HepG2 (cell line): Measurements from ENCODE around the gene RAB9A. TPM values are rescaled to one million over a fixed set of nuclear protein-coding genes. Genes with fewer than 3 reads are reported as not detected.

ENCODE experiments used
- ASH2L ChIP-seq: fragments of 300-600, 200-600 bp; sonication (generic); IDR thresholded peaks from 2 replicates; pipeline ENCODE4 v1.7.0; 2017; ENCODE audit warnings: low read depth, mild to moderate bottlenecking, moderate library complexity, mixed read lengths, low read length; ENCODE audit not compliant: insufficient read length
- HOXA5 ChIP-seq: sonication (generic); formaldehyde crosslinking; IDR thresholded peaks from 2 replicates; pipeline ENCODE4 v1.4.0; 2020; ENCODE audit warnings: missing genetic modification reagents
- JUND ChIP-seq: sonication (generic); formaldehyde crosslinking; IDR thresholded peaks from 2 replicates; pipeline ENCODE4 v1.8.0; 2022; ENCODE audit warnings: mild to moderate bottlenecking, missing genetic modification reagents
- MXI1 ChIP-seq: IDR thresholded peaks from 3 replicates; pipeline ENCODE4 v1.6.1; 2012; ENCODE audit warnings: low read depth, low read length, inconsistent platforms, borderline replicate concordance
- MYC ChIP-seq: sonication (generic); formaldehyde crosslinking; IDR thresholded peaks from 2 replicates; pipeline ENCODE4 v1.9.0; 2021; ENCODE audit warnings: missing genetic modification reagents, borderline replicate concordance
- PATZ1 ChIP-seq: sonication (generic); formaldehyde crosslinking; IDR thresholded peaks from 2 replicates; pipeline ENCODE4 v1.4.0; 2020; ENCODE audit warnings: missing genetic modification reagents
- SAP130 ChIP-seq: IDR thresholded peaks from 2 replicates; pipeline ENCODE4 v1.6.1; 2016; ENCODE audit warnings: low read depth
- SNAI1 ChIP-seq: sonication (generic); formaldehyde crosslinking; IDR thresholded peaks from 2 replicates; pipeline ENCODE4 v1.5.0; 2020; ENCODE audit warnings: mild to moderate bottlenecking, missing genetic modification reagents, borderline replicate concordance
- SOX13 ChIP-seq, 3 experiments: fragments of 450-650 bp in 1 of 3; sonication (generic) in 1 of 3; formaldehyde crosslinking in 1 of 3; IDR thresholded peaks in 2 of 3; conservative IDR thresholded peaks in 1 of 3; 2 replicates each; pipeline versions ENCODE4 v1.5.0 to v1.6.1; 2016 to 2020; ENCODE audit warnings: antibody characterized with exemption in 1 of 3, mild to moderate bottlenecking in 1 of 3, missing compliant biosample characterization in 1 of 3, missing genetic modification reagents in 1 of 3, moderate library complexity in 1 of 3
- SOX5 ChIP-seq: IDR thresholded peaks from 2 replicates; pipeline ENCODE4 v1.6.1; 2016; ENCODE audit warnings: borderline replicate concordance
- SP2 ChIP-seq: sonication (generic); formaldehyde crosslinking; IDR thresholded peaks from 2 replicates; pipeline ENCODE4 v1.5.1; 2020; ENCODE audit warnings: mild to moderate bottlenecking, missing genetic modification reagents
- ZMAT3 ChIP-seq: sonication (generic); formaldehyde crosslinking; conservative IDR thresholded peaks from 2 replicates; pipeline ENCODE4 v1.7.0; 2021; ENCODE audit warnings: missing genetic modification reagents
- ZNF354B ChIP-seq: sonication (generic); formaldehyde crosslinking; IDR thresholded peaks from 2 replicates; pipeline ENCODE4 v1.8.0; 2022; ENCODE audit warnings: mild to moderate bottlenecking, missing genetic modification reagents
- ZNF501 ChIP-seq: sonication (generic); formaldehyde crosslinking; IDR thresholded peaks from 2 replicates; pipeline ENCODE4 v1.5.1; 2020; ENCODE audit warnings: mild to moderate bottlenecking, moderate library complexity, missing genetic modification reagents
- ZNF607 ChIP-seq: sonication (generic); formaldehyde crosslinking; IDR thresholded peaks from 2 replicates; pipeline ENCODE4 v1.5.1; 2020; ENCODE audit warnings: missing genetic modification reagents, mild to moderate bottlenecking, borderline replicate concordance
- polyA plus RNA-seq, 8 experiments: library from polyadenylated mRNA; depleted of rRNA in 3 of 8; stranded (reverse) in 7 of 8; unstranded in 1 of 8; fragments of >200 nt; fragmentation: Illumina TruSeq in 4 of 8; extraction: Trizol in 4 of 8; gene quantifications; 2 replicates each; pipeline versions ENCODE4 v1.2.1 to v1.2.3, GENCODE V29; 2011 to 2016; ENCODE audit warnings: low read depth in 4 of 8, missing spikeins in 1 of 8, mixed read lengths in 1 of 8; ENCODE audit not compliant: insufficient read depth in 1 of 8
- total RNA-seq, 5 experiments: library from RNA; depleted of rRNA; stranded (reverse); fragments of >200 nt; fragmentation: Illumina TruSeq; extraction: Trizol; gene quantifications; 2 replicates each; pipeline ENCODE4 v1.2.3, GENCODE V29; 2016; ENCODE audit warnings: low read depth in 1 of 5
- TF ChIP-seq, protein P1 (sequence below): IDR thresholded peaks from 2 replicates; pipeline ENCODE4 v1.6.1; 2018; ENCODE audit warnings: missing genetic modification reagents
- TF ChIP-seq, protein P2 (sequence below): IDR thresholded peaks from 2 replicates; pipeline ENCODE4 v1.6.1; 2016; ENCODE audit warnings: missing compliant biosample characterization, missing genetic modification reagents, borderline replicate concordance
- TF ChIP-seq, protein P3 (sequence below): sonication (generic); formaldehyde crosslinking; IDR thresholded peaks from 2 replicates; pipeline ENCODE4 v1.4.0; 2020; ENCODE audit warnings: missing genetic modification reagents
- TF ChIP-seq, protein P4 (sequence below): sonication (generic); formaldehyde crosslinking; IDR thresholded peaks from 2 replicates; pipeline ENCODE4 v1.5.0; 2020; ENCODE audit warnings: missing genetic modification reagents, mild to moderate bottlenecking, borderline replicate concordance

The RAB9A gene
- total and polyA plus RNA-seq, 2 of the 13 experiments (the other 11 are each of a cell fraction or from before 2014, with no cell fraction given): 10.5 to 23.1 TPM

- TF ChIP-seq, protein P1, sequence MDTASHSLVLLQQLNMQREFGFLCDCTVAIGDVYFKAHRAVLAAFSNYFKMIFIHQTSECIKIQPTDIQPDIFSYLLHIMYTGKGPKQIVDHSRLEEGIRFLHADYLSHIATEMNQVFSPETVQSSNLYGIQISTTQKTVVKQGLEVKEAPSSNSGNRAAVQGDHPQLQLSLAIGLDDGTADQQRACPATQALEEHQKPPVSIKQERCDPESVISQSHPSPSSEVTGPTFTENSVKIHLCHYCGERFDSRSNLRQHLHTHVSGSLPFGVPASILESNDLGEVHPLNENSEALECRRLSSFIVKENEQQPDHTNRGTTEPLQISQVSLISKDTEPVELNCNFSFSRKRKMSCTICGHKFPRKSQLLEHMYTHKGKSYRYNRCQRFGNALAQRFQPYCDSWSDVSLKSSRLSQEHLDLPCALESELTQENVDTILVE: peak; percentile 83
- TF ChIP-seq ASH2L: peak; percentile 23
- TF ChIP-seq SAP130 (CRISPR knock-in tag): peak; percentile 69
- 0 out of 2 replicates have a peak, but pooled peaks have one; percentile 53 for TF ChIP-seq ZNF607 (CRISPR knock-in tag)
- no peak for TF ChIP-seq SNAI1 (CRISPR knock-in tag)
- no peak for TF ChIP-seq HOXA5
- TF ChIP-seq SOX13 (IDR thresholded peaks at IDR 0.05): no peak
- peak in 1 of 2 experiments; percentile 17; a peak in 1 of 4 replicates for TF ChIP-seq SOX13 (CRISPR knock-in tag; conservative IDR thresholded peaks at IDR 0.05 in 1 of 2, IDR thresholded peaks at IDR 0.05 in 1 of 2)
- TF ChIP-seq SOX5: peak; percentile 24; the same call in 1 of the 2 replicates
- TF ChIP-seq, protein P2, sequence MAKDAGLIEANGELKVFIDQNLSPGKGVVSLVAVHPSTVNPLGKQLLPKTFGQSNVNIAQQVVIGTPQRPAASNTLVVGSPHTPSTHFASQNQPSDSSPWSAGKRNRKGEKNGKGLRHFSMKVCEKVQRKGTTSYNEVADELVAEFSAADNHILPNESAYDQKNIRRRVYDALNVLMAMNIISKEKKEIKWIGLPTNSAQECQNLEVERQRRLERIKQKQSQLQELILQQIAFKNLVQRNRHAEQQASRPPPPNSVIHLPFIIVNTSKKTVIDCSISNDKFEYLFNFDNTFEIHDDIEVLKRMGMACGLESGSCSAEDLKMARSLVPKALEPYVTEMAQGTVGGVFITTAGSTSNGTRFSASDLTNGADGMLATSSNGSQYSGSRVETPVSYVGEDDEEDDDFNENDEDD (CRISPR knock-in tag): peak; percentile 28; the same call in 1 of the 2 replicates
- TF ChIP-seq MYC (CRISPR knock-in tag): peak; percentile 49; the same call in 1 of the 2 replicates
- 0 out of 2 replicates have a peak, but pooled peaks have one; percentile 44 for TF ChIP-seq JUND (CRISPR knock-in tag)
- TF ChIP-seq PATZ1 (CRISPR knock-in tag): 0 out of 2 replicates have a peak, but pooled peaks have one; percentile 14
- no peak for TF ChIP-seq ZNF354B
- TF ChIP-seq, protein P3, sequence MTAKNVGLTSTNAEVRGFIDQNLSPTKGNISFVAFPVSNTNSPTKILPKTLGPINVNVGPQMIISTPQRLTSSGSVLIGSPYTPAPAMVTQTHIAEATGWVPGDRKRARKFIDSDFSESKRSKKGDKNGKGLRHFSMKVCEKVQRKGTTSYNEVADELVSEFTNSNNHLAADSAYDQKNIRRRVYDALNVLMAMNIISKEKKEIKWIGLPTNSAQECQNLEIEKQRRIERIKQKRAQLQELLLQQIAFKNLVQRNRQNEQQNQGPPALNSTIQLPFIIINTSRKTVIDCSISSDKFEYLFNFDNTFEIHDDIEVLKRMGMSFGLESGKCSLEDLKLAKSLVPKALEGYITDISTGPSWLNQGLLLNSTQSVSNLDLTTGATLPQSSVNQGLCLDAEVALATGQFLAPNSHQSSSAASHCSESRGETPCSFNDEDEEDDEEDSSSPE (CRISPR knock-in tag): 0 out of 2 replicates have a peak, but pooled peaks have one; percentile 43
- 0 out of 2 replicates have a peak, but pooled peaks have one; percentile 9 for TF ChIP-seq SP2 (CRISPR knock-in tag)
- 0 out of 2 replicates have a peak, but pooled peaks have one; percentile 13 for TF ChIP-seq ZMAT3 (CRISPR knock-in tag)
- TF ChIP-seq, protein P4, sequence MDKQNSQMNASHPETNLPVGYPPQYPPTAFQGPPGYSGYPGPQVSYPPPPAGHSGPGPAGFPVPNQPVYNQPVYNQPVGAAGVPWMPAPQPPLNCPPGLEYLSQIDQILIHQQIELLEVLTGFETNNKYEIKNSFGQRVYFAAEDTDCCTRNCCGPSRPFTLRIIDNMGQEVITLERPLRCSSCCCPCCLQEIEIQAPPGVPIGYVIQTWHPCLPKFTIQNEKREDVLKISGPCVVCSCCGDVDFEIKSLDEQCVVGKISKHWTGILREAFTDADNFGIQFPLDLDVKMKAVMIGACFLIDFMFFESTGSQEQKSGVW (CRISPR knock-in tag): no peak
- 0 out of 2 replicates have a peak, but pooled peaks have one; percentile 22 for TF ChIP-seq ZNF501 (CRISPR knock-in tag)
- peak; percentile 42; the same call in 1 of the 3 replicates for TF ChIP-seq MXI1
These were observed 35.9 kb upstream of the RAB9A start, which contains the start of gene TCEANC (continued) for GRCh38 chrX:13652850-13653693.
